IPS-NIHi7 (cell line): ENCODE results near the gene STK24.
"Not testable (repeated sequence)": the region's sequence is repeated elsewhere in the genome, so short reads cannot be mapped to it uniquely, and the experiment has no call there.

Source experiments
- DNase-seq: peaks from one replicate; pipeline ENCODE4 v3.0.0; 2012; ENCODE audit warnings: mixed read lengths; ENCODE audit errors: extremely low spot score

The STK24 gene

DNA sequence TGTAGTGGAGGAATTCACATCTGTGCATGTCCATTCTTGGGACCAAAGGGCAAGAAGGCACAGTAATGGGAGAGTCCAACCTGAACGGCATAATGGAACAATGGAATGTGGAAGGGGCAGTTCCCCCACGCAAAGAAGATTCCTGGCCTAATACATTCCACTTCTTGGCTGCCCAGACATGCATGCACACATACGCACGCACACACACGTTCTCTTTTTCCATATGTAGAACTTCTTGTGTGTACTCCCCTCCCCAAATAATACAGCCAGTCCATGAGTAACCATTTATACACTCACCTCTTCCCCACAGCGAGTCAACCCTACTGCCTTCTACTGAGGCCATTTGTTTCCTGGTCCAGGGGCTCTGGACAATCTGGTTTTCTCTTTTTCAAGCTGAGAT lies 6.0 kb upstream of the STK24 start:
- DNase-seq, result no peak

DNA sequence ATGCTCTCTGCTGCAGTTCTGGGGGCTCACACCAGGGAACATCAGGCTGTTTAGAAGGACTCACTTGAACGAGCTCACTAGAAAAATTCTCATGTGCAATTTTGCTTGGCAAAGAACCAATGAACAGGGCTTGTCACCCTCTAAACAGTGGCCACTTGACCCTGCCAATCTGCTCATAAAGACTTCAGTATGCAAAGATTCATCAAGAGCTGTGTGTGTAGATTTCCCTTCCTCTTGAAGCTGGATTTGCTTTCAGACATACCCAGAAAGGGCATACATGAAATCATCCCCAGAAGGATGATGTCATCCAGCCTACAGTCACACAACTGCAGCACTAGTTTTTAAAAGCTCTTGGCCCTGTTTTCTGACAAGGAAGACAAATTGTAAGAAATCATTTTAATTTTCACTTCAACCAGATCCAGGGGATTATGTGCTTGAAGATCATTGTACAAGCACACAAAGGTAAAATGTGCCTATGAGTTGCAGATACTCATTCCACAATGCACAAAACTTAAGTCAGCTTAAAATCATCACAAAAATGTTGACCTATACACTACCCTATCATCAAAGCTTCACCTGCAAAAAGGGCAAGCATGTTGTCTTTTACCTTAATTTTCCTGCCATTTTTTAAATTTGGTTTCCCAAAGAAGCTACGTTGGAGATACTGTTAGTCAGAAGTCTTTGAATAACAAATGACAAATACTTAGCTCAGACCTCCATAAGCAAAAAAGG lies 5.2 kb upstream of the STK24 start:
- DNase-seq, result no peak

DNA sequence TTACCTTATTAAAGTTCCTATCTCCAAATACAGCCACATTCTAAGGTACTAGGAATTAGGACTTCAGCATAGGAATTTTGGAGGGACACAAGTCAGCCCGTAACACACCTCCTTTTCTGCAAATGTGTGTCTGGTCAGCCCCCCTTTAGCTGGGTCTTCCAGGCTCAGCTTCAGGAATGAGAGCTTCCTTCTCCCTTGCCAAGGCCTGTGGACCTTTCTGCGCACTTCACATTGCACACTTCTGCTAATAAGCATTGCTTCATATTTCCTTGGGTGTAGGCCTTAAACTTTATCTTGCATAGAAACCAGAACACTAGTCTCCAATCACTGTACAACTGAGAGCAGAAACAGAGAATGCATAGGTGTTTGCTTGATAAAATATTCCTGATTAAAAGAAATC lies 4.5 kb upstream of the STK24 start:
- DNase-seq, result no peak

DNA sequence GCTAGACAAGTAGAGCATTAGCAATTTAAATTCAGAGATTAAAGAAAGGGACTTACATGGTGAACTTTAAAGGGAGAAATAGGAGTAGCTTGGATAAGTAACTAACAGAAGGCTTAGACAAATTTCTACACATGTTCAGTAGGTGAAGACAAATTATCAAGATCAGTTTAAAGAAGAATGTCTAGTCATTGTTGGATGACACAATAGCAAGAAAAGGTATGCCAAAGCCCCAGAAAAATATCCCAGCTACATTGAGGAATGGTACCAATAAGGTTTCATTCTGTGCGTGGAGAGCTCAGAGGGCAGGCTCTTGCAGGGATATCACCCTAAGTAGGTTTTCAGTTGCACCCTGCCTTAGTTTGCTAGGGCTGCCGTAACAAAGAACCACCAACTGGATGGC lies 3.5 kb upstream of the STK24 start:
- no peak for DNase-seq

DNA sequence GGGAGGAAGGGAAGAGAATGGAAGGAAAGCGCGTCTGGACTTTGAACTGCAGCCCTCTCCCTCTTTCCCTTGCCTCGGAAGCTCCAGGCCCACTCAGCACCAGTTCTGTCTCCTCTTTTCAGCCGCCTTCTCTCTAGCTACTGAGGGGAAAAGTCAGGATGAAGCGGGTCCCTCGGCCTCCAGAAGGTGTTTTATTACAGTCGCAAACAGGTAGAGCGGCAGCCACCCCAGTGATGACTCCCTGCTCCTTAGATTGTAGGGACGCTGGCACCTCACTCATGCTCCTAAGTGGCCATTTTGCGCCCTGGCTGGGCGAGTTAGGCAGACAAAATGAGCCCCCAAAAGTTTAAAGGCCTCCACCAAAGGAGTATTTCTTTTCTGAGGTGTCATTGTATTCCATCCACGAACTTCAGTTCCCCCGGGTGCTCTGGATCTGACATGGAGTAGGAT lies 954 bp upstream of the STK24 start:
- no peak for DNase-seq

DNA sequence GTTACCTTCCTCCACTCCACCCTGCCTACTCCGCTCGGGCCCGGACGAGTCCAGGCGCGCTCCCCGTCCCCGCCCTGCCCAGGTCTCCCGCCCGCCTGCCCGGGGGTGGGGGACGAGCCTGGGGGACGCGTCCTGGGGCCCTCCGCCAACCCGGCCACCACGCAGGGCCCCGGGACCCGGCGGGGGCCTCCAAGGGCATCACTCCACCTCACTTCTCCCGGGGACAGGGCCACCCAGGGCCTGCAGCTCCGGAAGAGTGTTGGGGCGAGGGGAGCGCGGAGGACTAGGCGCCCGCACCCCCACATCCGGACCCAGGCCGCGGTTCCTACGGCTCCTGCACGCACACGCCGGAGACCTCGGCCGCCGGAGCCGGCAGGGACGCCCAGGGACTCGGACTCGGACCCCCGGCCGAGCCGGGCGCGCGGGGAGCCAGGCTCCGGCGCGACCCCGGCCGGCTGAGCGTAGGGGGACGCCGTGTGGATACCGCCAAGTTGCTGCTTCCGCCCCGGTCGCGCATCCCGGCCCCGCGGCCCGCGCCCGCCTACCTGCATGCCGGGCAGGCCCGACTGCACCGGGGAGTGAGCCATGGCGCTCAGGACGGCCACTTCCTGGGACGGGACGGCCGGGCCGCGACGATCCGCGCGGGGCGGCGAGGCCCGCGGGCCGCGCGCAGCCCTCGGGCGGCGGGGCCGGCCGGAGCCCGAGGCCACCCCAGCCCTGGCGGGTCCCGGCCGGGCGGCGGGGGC lies 534 bp downstream of the STK24 start:
- DNase-seq, result no peak

DNA sequence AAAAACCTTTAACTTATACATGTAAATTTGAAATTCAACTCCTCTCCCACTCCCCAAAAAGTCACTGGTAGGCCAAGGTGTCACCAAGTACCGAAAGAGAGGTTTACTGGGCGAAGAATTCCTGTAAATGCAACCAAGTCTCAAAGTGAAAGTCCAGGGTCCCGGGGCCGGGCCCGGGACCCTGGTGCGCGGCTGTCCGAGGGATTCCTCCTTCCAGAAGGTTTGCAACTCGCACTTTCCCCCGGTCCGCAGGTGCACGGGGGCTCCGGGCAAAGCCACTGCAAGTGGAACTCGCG lies 1.1 kb downstream of the STK24 start:
- DNase-seq, result no peak

DNA sequence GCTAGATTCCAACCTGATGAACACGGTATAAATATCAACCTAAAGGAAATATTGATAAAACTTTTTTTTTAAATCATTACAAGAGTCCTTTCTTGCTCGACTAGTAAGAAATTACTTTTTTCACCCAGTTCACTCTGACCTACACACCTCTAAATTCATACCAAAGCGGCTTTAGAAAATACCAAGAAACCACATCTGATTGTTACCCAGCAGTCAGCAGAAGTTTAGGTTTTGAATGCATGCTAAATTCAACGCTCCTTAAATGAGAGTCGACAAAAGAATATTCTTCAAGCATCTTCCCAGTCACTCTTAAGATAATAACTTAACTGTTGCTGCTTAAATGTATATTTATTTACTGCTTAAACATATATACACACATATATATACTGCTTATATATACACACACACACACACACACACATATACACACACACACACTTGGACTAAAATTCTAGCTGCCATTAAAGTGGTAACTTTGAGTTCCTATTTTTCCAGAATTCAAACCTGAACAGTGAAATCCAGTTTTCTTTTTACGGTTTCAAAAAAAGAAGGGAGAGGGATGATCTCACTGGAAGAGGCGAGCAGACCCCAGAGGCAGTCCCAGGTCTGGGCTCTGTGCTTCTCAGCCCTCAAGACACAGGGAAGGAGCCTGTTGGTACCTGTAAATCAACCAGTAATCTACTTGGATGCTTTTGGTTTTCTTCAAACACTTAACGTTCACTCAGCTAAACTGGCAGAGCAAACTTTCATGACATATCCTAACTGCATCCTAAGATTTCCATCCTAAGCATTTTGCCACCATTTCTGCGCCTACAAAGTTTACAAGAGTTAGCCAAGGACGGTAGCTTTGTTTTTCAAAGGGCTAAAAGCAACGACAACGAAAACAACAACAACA lies 1.7 kb downstream of the STK24 start:
- DNase-seq, result no peak

DNA sequence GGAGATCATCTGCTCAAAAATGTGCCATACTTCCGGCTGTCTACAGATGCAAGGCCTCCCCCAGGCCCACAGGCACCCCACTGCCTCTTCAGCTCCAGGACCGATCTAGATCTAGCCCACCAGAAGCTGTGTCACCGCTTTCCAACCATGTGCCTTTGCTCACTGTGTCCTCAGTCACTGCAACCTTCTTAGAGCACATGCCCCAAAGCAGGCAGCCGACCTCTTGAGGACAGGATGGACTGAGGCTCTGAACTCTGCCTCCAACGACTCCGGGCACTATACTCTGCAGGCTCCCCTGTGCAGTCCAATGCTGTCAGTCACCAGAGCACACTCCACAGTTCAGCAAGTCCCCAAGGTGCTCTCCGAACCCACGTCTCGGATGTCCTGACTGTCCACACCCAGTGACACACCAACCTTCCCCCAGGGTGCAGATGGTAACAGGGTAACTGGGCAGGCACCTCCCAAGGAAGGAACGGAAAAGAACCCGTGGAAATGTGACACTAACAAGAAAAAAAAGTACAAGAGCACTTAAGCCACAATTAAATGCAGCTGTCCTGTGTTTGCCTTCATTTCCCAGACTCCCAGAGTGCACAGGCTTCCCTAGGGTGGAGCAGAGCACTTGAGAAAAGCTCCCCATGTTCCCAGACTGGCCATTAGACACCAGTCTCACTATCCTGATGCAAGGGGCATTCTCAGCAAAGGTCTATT lies 4.8 kb downstream of the STK24 start:
- no peak for DNase-seq

DNA sequence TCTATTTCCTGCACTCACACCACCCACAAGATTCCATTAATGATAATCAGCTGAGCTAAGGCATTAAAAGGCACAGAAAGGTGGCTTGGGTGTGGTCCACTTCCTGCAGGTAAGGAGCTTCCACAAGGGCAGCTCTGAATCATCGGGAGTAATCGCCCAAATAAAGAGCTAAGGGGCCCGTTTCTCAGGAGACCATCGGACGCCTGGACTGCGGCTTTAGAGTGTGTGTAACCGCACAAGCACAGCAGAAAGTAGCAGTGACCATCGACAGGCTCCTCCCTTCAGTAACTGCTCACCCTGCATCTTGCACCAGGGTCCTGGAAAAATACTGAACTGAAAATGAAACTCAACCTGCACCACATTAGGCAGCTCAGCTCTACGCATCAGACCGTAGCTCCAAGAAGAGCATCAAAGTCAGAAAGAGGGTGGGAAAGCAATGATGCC lies 6.0 kb downstream of the STK24 start:
- no peak for DNase-seq

DNA sequence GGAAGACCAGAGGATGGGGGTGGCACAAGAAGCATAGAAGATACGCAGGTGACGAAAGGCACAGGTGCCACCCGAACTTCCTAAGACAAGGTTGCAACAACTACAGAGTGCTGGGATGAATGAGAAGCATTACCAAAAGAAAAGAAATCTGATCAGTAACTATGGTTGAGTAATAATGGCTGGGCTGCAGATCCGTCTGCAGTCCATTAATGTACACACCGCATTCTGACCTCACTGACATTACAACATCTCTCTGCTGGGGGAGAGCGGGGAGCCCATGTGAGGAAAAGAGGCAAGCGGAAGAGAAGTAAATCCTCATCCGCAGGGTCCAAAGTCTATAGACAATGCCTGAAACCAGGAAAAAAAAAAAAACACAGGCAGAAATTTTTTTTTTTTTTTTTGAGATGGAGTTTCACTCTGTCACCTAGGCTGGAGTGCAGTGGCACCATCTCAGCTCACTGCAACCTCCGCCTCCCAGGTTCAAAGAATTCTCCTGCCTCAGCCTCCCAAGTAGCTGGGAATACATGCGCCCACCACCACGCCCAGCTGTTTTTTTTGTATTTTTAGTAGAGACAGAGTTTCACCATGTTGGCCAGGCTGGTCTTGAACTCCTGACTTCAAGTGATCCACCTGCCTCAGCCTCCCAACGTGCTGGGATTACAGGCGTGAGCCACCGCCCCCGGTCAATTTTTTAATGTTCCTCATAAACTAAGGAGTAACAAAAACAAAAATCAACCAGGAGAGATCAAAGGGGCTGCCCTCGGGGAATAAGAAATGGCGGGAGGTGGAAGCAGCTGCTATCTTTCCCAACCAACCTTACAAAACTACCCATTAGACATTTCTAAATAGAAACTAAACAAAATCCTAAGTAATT lies 7.2 kb downstream of the STK24 start:
- DNase-seq, result not testable (repeated sequence)

DNA sequence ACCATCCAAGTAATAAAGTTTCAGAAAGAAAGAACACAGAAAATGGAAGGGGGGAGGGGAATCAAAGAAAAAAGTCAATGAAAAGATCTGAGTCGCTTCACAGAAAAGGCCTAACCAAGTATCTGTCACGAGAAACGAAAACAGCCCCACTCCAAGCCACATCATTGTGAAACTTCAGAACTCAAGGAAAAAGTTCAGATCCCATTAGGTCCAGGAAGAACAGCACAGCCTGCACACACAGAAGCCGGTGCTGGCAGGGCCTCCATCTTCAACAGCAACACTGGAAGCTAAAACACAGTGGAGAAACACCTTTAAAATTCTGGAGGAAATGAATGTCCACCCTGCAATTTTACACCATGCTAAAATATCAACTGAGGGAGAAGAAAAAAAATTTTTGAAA lies 8.0 kb downstream of the STK24 start:
- no peak for DNase-seq

DNA sequence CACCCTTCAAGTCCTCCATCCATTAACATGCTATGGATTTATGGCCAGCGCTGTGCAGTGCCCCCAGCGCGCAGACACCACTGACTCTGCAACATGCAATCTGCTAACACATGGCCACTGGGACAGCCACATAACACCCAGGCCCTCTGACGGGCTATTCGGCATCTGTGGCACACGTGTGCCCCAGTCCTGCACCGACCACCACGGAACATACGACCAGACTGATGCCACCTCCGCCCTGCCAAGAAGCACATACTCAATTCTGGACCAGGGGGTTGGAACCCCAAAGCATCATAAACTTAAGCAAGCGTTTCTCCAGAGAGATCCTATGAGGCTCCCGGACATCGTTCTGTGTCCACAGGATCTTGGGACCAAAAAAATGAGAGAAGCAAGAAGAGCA lies 9.8 kb downstream of the STK24 start:
- no peak for DNase-seq

DNA sequence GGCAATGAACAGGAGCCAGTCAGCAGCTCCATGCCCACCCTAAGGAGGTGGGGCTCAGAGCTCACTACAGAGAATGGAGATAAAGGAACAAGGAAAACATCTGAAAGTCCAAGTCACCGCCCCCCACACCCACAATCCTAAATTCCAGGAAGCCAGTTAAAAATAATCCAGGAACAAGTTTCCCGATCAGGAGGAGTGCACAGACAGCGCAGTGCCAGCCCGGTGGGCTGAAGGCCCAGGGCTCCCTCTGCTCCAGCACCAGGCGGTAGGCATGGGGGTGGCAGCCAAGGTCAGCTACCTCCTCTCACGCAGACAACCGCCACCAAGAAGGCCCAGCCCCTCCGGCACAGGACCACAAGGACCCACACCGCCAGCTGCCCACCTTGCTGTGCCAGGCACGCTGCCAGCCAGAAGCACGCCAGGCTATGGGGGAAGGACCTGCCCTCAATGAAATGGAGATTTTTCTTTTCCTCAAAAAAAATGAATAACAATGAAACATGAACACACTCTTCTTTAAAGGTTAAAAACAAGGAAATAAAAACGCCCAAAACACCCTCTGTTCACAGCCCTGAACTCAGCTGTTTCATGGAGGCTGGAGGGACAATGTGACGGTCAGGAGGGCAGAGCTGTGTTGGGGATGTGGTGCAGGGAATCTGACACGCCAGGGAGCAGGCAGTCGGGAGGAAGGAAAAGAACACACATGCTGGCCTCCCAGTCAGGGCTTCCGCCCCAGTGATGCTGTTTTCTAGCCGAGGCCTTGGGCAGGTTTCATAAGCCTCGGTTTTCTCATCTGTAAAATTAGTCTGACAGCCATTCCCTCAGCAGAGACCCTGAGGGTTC lies 11.0 kb downstream of the STK24 start:
- DNase-seq, result no peak

DNA sequence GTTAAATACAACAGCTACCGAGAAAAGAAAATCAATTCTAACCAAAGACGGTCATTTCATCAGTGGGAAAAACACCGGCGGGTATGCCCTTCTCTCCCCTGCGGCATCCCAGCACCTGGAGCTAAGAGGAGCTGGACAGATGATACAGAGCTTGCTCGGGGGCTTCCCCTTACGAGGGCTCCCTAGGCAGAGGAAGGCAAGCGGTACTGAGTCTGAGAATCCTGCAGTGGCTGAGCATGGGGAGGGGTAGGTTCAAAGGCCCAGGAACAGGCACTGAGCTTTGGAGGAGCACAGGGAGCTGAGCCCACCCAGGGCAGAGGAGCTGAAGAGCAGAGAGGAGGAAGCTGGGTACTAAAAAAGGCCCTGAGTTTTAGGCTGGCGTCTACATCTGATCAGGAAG lies 12.7 kb downstream of the STK24 start:
- DNase-seq, result no peak

DNA sequence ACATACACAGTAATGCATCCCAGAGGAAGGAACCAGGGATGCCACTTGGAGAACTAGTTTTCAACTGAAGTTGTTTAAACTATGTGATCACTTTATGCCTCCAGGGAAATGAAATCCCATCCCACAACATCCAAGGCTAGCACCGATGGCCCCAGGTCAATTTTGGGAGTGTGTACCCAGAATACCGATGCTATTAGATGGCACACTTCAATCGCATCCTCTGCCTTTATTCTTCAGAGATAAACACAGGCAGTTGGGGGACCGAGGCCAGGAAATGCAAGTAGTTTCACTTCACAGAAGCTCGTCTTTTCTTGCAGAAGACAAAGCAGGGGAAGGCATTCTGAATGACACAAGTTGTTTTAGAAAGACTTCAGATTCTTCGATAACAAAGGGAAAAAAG lies 13.8 kb downstream of the STK24 start:
- no peak for DNase-seq

DNA sequence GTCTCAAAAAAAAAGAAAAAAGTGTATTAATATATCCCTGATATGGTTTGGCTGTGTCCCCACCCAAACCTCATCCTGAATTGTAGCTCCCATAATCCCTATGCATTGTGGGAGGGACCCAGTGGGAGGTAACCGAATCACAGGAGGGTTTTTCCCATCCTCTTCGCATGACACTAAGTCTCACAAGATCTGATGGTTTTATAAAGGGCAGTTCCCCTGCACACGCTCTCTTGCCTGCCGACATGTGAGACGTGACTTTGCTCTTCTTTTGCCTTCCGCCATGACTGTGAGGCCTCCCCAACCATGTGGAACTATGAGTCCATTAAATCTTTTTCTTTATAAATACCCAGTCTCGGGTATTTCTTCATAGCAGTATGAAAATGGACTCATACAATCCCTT lies 17.7 kb downstream of the STK24 start:
- DNase-seq, result no peak

DNA sequence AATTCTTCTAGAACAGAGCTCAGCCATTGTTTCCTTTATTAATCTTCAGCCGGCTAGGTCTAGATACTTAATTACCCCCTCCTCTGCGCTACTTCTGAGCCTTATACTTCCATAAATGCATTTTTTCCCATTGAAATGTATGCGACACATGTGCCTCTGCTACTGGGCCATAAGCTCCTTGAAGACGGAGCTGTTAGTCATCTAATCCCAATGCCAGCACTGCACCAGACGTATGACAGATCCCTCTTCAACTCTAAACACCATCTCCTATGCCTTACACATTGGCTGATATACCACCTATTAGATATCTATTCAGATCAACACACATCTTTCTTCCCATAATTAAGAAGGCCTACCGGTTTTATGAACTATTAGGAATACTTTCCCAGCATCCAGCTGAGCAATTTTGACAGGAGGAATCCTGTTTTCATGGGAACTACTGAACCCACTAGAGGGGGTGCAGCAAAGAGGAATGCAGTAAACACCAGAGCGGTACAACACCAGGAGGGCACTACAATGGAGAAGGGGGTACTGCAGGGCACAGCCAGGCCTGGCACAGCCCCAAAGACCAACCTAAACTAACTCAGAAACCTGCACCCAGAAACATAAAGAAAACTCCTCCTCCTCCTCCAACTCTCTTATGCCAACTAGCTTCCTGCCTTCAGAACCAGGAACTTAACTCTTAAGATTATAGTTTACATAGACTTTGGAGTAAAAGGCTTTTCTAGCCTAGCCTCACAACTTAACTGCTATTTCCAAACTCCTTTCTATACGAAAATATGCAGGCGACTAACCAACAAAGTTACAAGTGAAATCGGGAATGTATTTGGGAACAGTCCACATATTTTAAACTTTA lies 18.7 kb downstream of the STK24 start:
- no peak for DNase-seq

DNA sequence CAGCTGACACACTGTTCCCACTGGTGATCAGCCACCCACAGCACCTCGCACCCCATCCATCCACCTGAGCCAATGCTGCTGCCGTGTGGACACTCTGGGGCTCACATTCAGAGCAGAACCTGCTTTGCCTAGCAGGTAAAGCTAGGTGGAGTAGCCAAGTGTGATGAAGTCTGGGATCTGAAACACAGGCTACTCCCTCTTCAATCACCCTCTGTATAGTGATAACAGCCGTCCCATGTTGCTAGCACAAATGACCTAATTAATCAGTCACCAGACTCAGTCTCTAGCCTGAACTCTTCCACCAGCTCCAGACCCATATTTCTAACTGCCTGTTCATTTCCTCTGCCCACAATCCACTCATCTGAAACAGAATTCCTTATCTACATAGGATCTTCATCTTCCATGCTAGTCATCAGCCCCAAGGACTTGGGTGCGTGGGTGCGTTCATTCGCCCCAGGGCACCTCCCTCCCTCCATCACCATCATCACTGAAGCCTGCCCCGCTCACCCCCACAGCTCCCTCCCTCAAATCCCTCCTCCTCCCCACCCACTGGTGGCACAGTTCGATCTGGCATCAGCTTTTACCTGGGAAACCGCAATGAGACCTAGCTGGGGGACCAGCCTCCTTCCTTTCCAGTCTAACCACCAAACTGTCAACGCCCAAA lies 19.8 kb downstream of the STK24 start:
- no peak for DNase-seq
